WTC11 (cell line): ENCODE data around the gene PSMD5.

Source experiments
- CREB1 ChIP-seq: sonication (generic); formaldehyde crosslinking; IDR thresholded peaks from 2 replicates; pipeline ENCODE4 v1.8.0; 2023; ENCODE audit warnings: mild to moderate bottlenecking, missing genetic modification reagents
- E2F4 ChIP-seq: sonication (generic); formaldehyde crosslinking; IDR thresholded peaks from 2 replicates; pipeline ENCODE4 v1.8.1; 2022; ENCODE audit warnings: low read depth, mild to moderate bottlenecking, moderate library complexity, missing genetic modification reagents, borderline replicate concordance
- ETV6 ChIP-seq: sonication (generic); formaldehyde crosslinking; IDR thresholded peaks from 2 replicates; pipeline ENCODE4 v1.8.1; 2022; ENCODE audit warnings: mild to moderate bottlenecking, missing genetic modification reagents
- FOXP1 ChIP-seq: sonication (generic); formaldehyde crosslinking; IDR thresholded peaks from 2 replicates; pipeline ENCODE4 v1.8.0; 2022; ENCODE audit warnings: missing genetic modification reagents, mild to moderate bottlenecking, moderate library complexity, borderline replicate concordance
- GABPB1 ChIP-seq: sonication (generic); formaldehyde crosslinking; IDR thresholded peaks from 2 replicates; pipeline ENCODE4 v1.8.1; 2023; ENCODE audit warnings: mild to moderate bottlenecking, missing genetic modification reagents
- MAX ChIP-seq: sonication (generic); formaldehyde crosslinking; IDR thresholded peaks from 2 replicates; pipeline ENCODE4 v1.8.0; 2022; ENCODE audit warnings: mild to moderate bottlenecking, missing genetic modification reagents
- PRDM15 ChIP-seq: sonication (generic); formaldehyde crosslinking; IDR thresholded peaks from 2 replicates; pipeline ENCODE4 v1.8.0; 2022; ENCODE audit warnings: missing genetic modification reagents
- TP53 ChIP-seq: sonication (generic); formaldehyde crosslinking; IDR thresholded peaks from 2 replicates; pipeline ENCODE4 v1.8.1; 2023; ENCODE audit warnings: mild to moderate bottlenecking, missing genetic modification reagents
- ZNF317 ChIP-seq: sonication (generic); formaldehyde crosslinking; IDR thresholded peaks from 2 replicates; pipeline ENCODE4 v1.8.1; 2023; ENCODE audit warnings: low read depth, mild to moderate bottlenecking, moderate library complexity, missing genetic modification reagents, borderline replicate concordance
- ZNF512 ChIP-seq: sonication (generic); formaldehyde crosslinking; IDR thresholded peaks from 2 replicates; pipeline ENCODE4 v1.8.1; 2022; ENCODE audit warnings: missing genetic modification reagents, borderline replicate concordance
- TF ChIP-seq, protein P1 (sequence below): sonication (generic); formaldehyde crosslinking; IDR thresholded peaks from 2 replicates; pipeline ENCODE4 v1.8.1; 2022; ENCODE audit warnings: low read depth, missing genetic modification reagents, borderline replicate concordance
- TF ChIP-seq, protein P2 (sequence below): sonication (generic); formaldehyde crosslinking; IDR thresholded peaks from 2 replicates; pipeline ENCODE4 v1.8.1; 2023; ENCODE audit warnings: mild to moderate bottlenecking, missing genetic modification reagents
- TF ChIP-seq, protein P3 (sequence below): fragments of 200-600 bp; IDR thresholded peaks from 2 replicates; pipeline ENCODE4 v1.8.0; 2022; ENCODE audit warnings: antibody characterized with exemption
- TF ChIP-seq, protein P4 (sequence below): sonication (generic); formaldehyde crosslinking; conservative IDR thresholded peaks from 2 replicates; pipeline ENCODE4 v1.8.1; 2023; ENCODE audit warnings: mild to moderate bottlenecking, low read depth, missing genetic modification reagents, moderate library complexity

DNA sequence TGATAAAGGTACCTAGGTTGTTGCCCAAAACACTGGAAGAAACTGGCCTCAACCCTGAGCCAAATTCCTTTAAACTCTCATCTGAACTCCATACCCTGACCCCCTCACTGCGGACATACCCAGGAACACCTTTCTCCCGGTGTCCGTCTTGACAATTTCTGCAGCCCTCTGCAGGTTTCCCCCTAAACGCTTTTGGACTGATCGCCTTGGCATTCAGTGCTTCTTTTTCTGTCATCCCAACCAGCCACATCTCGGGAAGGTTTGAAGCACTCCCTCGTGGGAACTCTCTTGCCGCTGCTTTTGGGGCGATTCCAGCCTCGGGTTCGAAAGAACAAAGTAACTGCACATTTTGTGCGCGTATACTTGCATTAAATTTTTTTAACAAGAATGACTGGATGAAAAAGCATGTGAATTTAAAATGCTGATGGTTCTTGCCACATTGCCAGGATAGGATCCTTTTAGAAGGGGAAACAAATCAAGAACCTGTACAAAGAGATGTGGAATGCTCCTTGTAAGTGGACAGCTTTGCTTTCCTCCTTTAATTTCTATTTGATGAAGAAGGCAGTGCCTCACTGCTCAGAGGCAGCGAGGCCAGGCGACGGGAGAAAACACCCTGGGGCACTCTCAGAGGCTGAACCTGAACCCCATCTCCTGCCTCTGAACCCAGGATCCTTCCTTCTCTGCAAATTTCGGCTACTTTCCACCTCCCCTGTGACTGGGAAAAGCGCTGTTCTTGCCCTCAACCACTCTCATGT is 615 bp downstream of the PSMD5 start:
- TF ChIP-seq, protein P1, sequence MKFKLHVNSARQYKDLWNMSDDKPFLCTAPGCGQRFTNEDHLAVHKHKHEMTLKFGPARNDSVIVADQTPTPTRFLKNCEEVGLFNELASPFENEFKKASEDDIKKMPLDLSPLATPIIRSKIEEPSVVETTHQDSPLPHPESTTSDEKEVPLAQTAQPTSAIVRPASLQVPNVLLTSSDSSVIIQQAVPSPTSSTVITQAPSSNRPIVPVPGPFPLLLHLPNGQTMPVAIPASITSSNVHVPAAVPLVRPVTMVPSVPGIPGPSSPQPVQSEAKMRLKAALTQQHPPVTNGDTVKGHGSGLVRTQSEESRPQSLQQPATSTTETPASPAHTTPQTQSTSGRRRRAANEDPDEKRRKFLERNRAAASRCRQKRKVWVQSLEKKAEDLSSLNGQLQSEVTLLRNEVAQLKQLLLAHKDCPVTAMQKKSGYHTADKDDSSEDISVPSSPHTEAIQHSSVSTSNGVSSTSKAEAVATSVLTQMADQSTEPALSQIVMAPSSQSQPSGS (CRISPR knock-in tag), result no peak
- TF ChIP-seq ETV6 (CRISPR knock-in tag) (no peak), MAX (no peak), GABPB1 (CRISPR knock-in tag) (no peak), TP53 (CRISPR knock-in tag) (no peak), PRDM15 (no peak), ZNF317 (no peak), E2F4 (no peak), FOXP1 (CRISPR knock-in tag) (no peak), ZNF512 (no peak), CREB1 (CRISPR knock-in tag) (no peak)
- TF ChIP-seq, protein P2, sequence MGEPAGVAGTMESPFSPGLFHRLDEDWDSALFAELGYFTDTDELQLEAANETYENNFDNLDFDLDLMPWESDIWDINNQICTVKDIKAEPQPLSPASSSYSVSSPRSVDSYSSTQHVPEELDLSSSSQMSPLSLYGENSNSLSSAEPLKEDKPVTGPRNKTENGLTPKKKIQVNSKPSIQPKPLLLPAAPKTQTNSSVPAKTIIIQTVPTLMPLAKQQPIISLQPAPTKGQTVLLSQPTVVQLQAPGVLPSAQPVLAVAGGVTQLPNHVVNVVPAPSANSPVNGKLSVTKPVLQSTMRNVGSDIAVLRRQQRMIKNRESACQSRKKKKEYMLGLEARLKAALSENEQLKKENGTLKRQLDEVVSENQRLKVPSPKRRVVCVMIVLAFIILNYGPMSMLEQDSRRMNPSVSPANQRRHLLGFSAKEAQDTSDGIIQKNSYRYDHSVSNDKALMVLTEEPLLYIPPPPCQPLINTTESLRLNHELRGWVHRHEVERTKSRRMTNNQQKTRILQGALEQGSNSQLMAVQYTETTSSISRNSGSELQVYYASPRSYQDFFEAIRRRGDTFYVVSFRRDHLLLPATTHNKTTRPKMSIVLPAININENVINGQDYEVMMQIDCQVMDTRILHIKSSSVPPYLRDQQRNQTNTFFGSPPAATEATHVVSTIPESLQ, result no peak
- TF ChIP-seq, protein P3, sequence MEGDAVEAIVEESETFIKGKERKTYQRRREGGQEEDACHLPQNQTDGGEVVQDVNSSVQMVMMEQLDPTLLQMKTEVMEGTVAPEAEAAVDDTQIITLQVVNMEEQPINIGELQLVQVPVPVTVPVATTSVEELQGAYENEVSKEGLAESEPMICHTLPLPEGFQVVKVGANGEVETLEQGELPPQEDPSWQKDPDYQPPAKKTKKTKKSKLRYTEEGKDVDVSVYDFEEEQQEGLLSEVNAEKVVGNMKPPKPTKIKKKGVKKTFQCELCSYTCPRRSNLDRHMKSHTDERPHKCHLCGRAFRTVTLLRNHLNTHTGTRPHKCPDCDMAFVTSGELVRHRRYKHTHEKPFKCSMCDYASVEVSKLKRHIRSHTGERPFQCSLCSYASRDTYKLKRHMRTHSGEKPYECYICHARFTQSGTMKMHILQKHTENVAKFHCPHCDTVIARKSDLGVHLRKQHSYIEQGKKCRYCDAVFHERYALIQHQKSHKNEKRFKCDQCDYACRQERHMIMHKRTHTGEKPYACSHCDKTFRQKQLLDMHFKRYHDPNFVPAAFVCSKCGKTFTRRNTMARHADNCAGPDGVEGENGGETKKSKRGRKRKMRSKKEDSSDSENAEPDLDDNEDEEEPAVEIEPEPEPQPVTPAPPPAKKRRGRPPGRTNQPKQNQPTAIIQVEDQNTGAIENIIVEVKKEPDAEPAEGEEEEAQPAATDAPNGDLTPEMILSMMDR, result no peak
- TF ChIP-seq, protein P4, sequence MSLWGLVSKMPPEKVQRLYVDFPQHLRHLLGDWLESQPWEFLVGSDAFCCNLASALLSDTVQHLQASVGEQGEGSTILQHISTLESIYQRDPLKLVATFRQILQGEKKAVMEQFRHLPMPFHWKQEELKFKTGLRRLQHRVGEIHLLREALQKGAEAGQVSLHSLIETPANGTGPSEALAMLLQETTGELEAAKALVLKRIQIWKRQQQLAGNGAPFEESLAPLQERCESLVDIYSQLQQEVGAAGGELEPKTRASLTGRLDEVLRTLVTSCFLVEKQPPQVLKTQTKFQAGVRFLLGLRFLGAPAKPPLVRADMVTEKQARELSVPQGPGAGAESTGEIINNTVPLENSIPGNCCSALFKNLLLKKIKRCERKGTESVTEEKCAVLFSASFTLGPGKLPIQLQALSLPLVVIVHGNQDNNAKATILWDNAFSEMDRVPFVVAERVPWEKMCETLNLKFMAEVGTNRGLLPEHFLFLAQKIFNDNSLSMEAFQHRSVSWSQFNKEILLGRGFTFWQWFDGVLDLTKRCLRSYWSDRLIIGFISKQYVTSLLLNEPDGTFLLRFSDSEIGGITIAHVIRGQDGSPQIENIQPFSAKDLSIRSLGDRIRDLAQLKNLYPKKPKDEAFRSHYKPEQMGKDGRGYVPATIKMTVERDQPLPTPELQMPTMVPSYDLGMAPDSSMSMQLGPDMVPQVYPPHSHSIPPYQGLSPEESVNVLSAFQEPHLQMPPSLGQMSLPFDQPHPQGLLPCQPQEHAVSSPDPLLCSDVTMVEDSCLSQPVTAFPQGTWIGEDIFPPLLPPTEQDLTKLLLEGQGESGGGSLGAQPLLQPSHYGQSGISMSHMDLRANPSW (CRISPR knock-in tag), result no peak
